ENCODE results near the gene LDLRAD4. TPM values are rescaled to one million over a fixed set of nuclear protein-coding genes. Genes with fewer than 3 reads are reported as not detected.

LDLRAD4 gene
- total and polyA plus RNA-seq, 8 donors = 2.0 to 47.9 (median 9.0) TPM

DNA sequence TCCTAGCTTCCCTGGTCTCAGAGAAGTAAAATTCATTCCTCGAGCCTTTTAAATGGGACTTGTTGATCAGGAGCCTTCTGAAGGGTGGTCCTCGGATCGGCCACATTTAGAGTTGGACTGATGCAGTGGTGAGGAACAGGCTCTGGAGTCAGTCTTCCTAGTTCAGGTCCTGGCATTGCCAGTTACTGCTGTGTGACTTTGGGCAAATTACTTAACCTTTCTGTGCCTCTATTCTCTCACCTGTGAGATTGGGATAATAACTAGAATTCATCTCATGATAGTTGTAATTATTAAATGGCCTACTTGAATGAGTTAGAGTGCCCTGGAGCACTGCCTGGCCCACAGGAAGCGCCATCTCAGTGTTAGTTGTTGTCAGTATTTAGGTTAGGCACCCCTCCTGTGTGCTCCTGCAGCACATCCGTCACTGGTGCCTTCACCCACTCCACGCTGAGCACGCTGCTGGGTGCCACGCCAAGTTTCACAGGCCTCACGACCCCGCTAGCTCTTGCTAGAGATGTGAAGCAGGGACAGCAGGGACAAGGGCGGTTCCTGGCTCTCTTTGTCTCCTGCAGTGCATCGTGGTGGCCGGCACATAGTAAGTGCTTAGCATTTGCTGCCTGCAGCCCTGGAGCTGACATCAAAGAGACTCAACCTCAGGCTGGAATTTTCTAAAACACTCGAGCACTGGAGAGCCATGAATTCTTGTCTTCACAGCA, 384.9 kb downstream of the LDLRAD4 start:
- 81 to 88% (median 86%) methylated on average over 12 to 14 of the region's 14 CpGs for WGBS, 5 donors

DNA sequence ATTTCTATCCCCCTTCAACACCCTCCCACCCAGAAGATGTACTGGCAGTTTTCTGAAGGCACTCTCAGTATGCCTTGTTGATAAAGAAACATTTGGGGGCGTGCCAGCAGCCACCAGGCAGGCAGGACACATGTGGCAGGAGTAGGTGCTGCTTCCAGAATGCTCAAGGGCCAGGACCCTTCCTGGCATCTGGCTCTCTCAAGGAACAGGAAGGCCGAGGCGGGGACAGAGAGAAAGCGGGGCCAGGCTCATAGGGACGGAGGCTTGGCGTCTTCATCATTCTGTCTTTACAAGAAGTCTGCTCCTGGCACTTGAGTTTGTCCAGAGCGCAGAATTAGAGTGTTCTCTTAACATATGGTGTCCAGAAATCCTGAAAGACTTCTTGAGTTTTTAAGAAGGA, 386.2 kb downstream of the LDLRAD4 start:
- Histone ChIP-seq H3K36me3 (no peaks in the 10 kb centered on the region), H3K4me3 (no peak overlapping the region), H3K9me3 (no peaks in the 10 kb centered on the region), H3K27ac (no peak overlapping the region), H3K4me1 (no peaks in the 10 kb centered on the region), H3K27me3 (no peaks in the 10 kb centered on the region)
- 68 to 89% (median 83%) methylated on average over 7 of the region's 7 CpGs for WGBS, 5 donors
- TF ChIP-seq POLR2A (IDR thresholded peaks at IDR 0.05) (no peak), EP300 (IDR thresholded peaks at IDR 0.05) (no peak), POLR2AphosphoS5 (IDR thresholded peaks at IDR 0.05) (no peak)
- TF ChIP-seq, protein P1, sequence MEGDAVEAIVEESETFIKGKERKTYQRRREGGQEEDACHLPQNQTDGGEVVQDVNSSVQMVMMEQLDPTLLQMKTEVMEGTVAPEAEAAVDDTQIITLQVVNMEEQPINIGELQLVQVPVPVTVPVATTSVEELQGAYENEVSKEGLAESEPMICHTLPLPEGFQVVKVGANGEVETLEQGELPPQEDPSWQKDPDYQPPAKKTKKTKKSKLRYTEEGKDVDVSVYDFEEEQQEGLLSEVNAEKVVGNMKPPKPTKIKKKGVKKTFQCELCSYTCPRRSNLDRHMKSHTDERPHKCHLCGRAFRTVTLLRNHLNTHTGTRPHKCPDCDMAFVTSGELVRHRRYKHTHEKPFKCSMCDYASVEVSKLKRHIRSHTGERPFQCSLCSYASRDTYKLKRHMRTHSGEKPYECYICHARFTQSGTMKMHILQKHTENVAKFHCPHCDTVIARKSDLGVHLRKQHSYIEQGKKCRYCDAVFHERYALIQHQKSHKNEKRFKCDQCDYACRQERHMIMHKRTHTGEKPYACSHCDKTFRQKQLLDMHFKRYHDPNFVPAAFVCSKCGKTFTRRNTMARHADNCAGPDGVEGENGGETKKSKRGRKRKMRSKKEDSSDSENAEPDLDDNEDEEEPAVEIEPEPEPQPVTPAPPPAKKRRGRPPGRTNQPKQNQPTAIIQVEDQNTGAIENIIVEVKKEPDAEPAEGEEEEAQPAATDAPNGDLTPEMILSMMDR (IDR thresholded peaks at IDR 0.05) = no peak
- intact Hi-C loops (cut with DNase I; ENCODE audit: low total_unique reads) = no loop called here
- DNase-seq = no peak

More for the DNA sequence above, 384.9 kb downstream of the LDLRAD4 start:
- H3K4me1 ChIP-seq = no peaks in the 10 kb centered on the region
- H3K36me3 ChIP-seq = no peaks in the 10 kb centered on the region
- H3K27ac ChIP-seq = no peak overlapping the region
- TF ChIP-seq POLR2A (IDR thresholded peaks at IDR 0.05) (no peak), EP300 (IDR thresholded peaks at IDR 0.05) (no peak), POLR2AphosphoS5 (IDR thresholded peaks at IDR 0.05) (no peak)
- TF ChIP-seq, protein P1 (IDR thresholded peaks at IDR 0.05) = no peak
- H3K4me3 ChIP-seq = no peak overlapping the region
- intact Hi-C loops (cut with DNase I; ENCODE audit: low total_unique reads) = no loop called here
- H3K9me3 ChIP-seq = peaks cover 0 to 7% (median 3%) of the 10 kb centered on the region in 4 donors
- DNase-seq = no peak
- no peaks in the 10 kb centered on the region for H3K27me3 ChIP-seq

DNA sequence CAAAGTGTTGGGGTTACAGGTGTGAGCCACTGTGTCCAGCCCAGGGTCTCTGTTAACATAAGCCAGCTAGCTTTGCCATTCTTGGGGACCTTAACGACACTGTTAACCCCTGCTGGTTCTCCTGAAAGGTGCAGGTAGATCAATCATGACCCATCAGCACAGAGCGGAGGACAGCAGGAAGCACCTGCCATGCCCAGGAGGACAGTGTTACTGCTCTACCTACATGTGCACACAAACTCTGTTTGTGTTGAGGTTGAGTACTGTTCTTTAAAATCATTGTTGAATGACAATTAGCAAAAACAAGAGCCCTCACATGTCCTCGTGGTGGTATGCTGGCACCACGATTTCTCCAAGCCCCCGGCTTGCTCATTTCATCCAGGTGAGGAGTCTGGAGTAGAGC, 386.9 kb downstream of the LDLRAD4 start:
- Histone ChIP-seq H3K9me3 (no peaks in the 10 kb centered on the region), H3K4me1 (peaks cover 2 to 3% (median 3%) of the 10 kb centered on the region in 4 donors), H3K27ac (no peak overlapping the region), H3K36me3 (no peaks in the 10 kb centered on the region), H3K4me3 (no peak overlapping the region), H3K27me3 (no peaks in the 10 kb centered on the region)
- WGBS, 5 donors = 74 to 91% (median 81%) methylated on average over 4 to 5 of the region's 5 CpGs
- DNase-seq = no peak
- TF ChIP-seq POLR2AphosphoS5 (IDR thresholded peaks at IDR 0.05) = no peak
- no peak for TF ChIP-seq POLR2A (IDR thresholded peaks at IDR 0.05)
- TF ChIP-seq, protein P1 (IDR thresholded peaks at IDR 0.05) = no peak
- TF ChIP-seq EP300 (IDR thresholded peaks at IDR 0.05) = no peak
- intact Hi-C loops (cut with DNase I; ENCODE audit: low total_unique reads) = no loop called here

DNA sequence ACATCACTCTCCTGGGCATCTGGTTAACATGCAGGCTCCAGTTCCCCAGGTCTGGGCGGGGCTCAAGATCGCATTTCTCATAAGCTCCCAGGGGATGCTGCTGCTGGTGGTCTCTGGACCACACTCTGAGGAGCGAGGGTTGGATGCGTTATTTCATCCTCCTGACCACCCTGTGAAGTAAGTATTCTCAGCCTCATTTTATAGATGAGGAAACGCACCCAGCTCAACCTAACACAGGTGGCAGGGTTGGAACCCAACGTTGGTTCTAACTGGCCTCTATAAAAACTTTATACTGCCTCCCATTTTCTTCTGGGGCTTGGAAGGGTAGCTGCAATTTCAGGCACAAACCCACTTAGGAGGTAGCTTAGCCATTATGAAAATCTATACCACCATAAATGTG, 387.3 kb downstream of the LDLRAD4 start:
- Histone ChIP-seq H3K36me3 (no peaks in the 10 kb centered on the region), H3K27ac (no peak overlapping the region), H3K27me3 (no peaks in the 10 kb centered on the region), H3K4me1 (peaks cover 6 to 7% (median 7%) of the 10 kb centered on the region in 4 donors), H3K9me3 (no peaks in the 10 kb centered on the region), H3K4me3 (no peak overlapping the region)
- WGBS, 5 donors = 83 to 92% (median 91%) methylated on average over 5 to 6 of the region's 6 CpGs
- intact Hi-C loops (cut with DNase I; ENCODE audit: low total_unique reads) = no loop called here
- TF ChIP-seq POLR2AphosphoS5 (IDR thresholded peaks at IDR 0.05) = no peak
- no peak for TF ChIP-seq POLR2A (IDR thresholded peaks at IDR 0.05)
- TF ChIP-seq, protein P1 (IDR thresholded peaks at IDR 0.05) = no peak
- TF ChIP-seq EP300 (IDR thresholded peaks at IDR 0.05) = no peak
- DNase-seq = no peak

Data from stomach (tissue), 9 donors.